GM12878 (cell line): ENCODE results near the gene FZD10. TPM values are rescaled to one million over a fixed set of nuclear protein-coding genes. Genes with fewer than 3 reads are reported as not detected.

ENCODE experiments used
- ATAC-seq: fragments of 200-7000 bp; cut with Tn5 transposase; 3 replicates; pipeline ENCODE4 v1.9.1; 2020; ENCODE audit warnings: mild to moderate bottlenecking, moderate library complexity
- BruUV-seq: library from RNA; stranded (reverse); fragments of 400-500 nt; replicated peaks from 2 replicates; lab custom pipeline; 2021; lab: Mats Ljungman, UMichigan
- CTCF ChIA-PET: fragments of 300-600 bp; sonication (Branson Sonifier 250); formaldehyde crosslinking; extraction: SDS; loops from one replicate; lab custom pipeline; 2021; ENCODE audit warnings: inconsistent platforms; lab: Yijun Ruan, JAX
- POLR2A ChIA-PET: fragments of 350-600 bp; formaldehyde crosslinking; extraction: SDS; loops from one replicate; lab custom pipeline; 2021; ENCODE audit warnings: inconsistent platforms; lab: Charles Lee
- RAD21 ChIA-PET: fragments of 300-600 bp; sonication (Branson Sonifier 250); formaldehyde crosslinking; loops from one replicate; lab custom pipeline; 2023; ENCODE audit warnings: antibody characterized with exemption; ENCODE audit not compliant: unreplicated experiment; lab: Charles Lee
- SMC1A ChIA-PET: fragments of 300-600 bp; sonication (Branson Sonifier 250); formaldehyde crosslinking; loops from one replicate; lab custom pipeline; 2023; ENCODE audit not compliant: unreplicated experiment, uncharacterized antibody; lab: Charles Lee
- DNase-seq: peaks from one replicate; pipeline ENCODE4 v3.0.0-alpha.2; 2011; ENCODE audit warnings: low read depth, low spot score
- FAIRE-seq: peaks from 3 replicates; lab custom pipeline; 2011; peaks lifted over from hg19 to GRCh38; lab: Jason Lieb, UNC
- H2AFZ ChIP-seq: 2 replicates; pipeline ENCODE4 v1.6.0; 2011; ENCODE audit warnings: low read depth, low read length, control low read depth; ENCODE audit not compliant: control insufficient read depth
- H3K27ac ChIP-seq: 2 replicates; pipeline ENCODE4 v1.5.1; 2011; ENCODE audit warnings: control low read depth; ENCODE audit not compliant: control insufficient read depth, insufficient read depth
- H3K27me3 ChIP-seq, 2 experiments: replicated peaks in 1 of 2; 2 replicates each; pipeline versions ENCODE4 v1.6.0 to v1.6.1; 2011; ENCODE audit warnings: low read length in 1 of 2; ENCODE audit not compliant: control insufficient read depth in 2 of 2, insufficient read depth in 2 of 2
- H3K36me3 ChIP-seq, 2 experiments: 2 replicates each; pipeline ENCODE4 v1.5.1; 2011; ENCODE audit warnings: low read length in 1 of 2; ENCODE audit not compliant: control insufficient read depth in 2 of 2, insufficient read depth in 2 of 2
- H3K4me1 ChIP-seq: 2 replicates; pipeline ENCODE4 v1.6.1; 2011; ENCODE audit warnings: mild to moderate bottlenecking, low read length, moderate library complexity, mixed read lengths; ENCODE audit not compliant: control insufficient read depth, insufficient read depth
- H3K4me2 ChIP-seq: 2 replicates; pipeline ENCODE4 v1.6.0; 2011; ENCODE audit warnings: control low read depth; ENCODE audit not compliant: control insufficient read depth, insufficient read depth
- H3K4me3 ChIP-seq: fragments of 200-600 bp; sonication (generic); 2 replicates; pipeline ENCODE4 v1.5.1; 2016
- H3K79me2 ChIP-seq: 2 replicates; pipeline ENCODE4 v1.6.0; 2011; ENCODE audit warnings: low read length; ENCODE audit not compliant: control insufficient read depth, insufficient read depth
- H3K9ac ChIP-seq: 2 replicates; pipeline ENCODE4 v1.8.0; 2011; ENCODE audit warnings: low read length, control low read depth, mixed read lengths; ENCODE audit not compliant: control insufficient read depth, insufficient read depth
- H3K9me3 ChIP-seq: replicated peaks from 3 replicates; pipeline ENCODE4 v1.5.1; 2011; ENCODE audit warnings: mild to moderate bottlenecking, low read length; ENCODE audit not compliant: control insufficient read depth, insufficient read depth
- H4K20me1 ChIP-seq: 2 replicates; pipeline ENCODE4 v1.6.0; 2011; ENCODE audit not compliant: control insufficient read depth, insufficient read depth
- BACH1 ChIP-seq: fragments of 450-650 bp; IDR thresholded peaks from 2 replicates; pipeline ENCODE4 v1.6.1; 2017; ENCODE audit warnings: mild to moderate bottlenecking, borderline replicate concordance
- E4F1 ChIP-seq: fragments of 450-650 bp; IDR thresholded peaks from 2 replicates; pipeline ENCODE4 v1.6.1; 2018; ENCODE audit warnings: borderline replicate concordance, mild to moderate bottlenecking; ENCODE audit not compliant: partially characterized antibody
- ESRRA ChIP-seq: IDR thresholded peaks from 2 replicates; pipeline ENCODE4 v1.6.1; 2012; ENCODE audit warnings: mild to moderate bottlenecking, low read length, improper control_type of control experiment
- FOS ChIP-seq: IDR thresholded peaks from 3 replicates; pipeline ENCODE4 v1.6.1; 2011; ENCODE audit warnings: borderline replicate concordance; ENCODE audit not compliant: insufficient read length; ENCODE audit errors: extremely low read depth
- HCFC1 ChIP-seq: fragments of 150-350 bp; IDR thresholded peaks from 2 replicates; pipeline ENCODE4 v1.6.1; 2014; ENCODE audit warnings: low read length
- TCF12 ChIP-seq: IDR thresholded peaks from 2 replicates; pipeline ENCODE4 v1.6.1; 2011; ENCODE audit warnings: low read depth, mild to moderate bottlenecking, low read length
- ZNF622 ChIP-seq: fragments of 450-650 bp; IDR thresholded peaks from 2 replicates; pipeline ENCODE4 v1.6.1; 2017; ENCODE audit warnings: mild to moderate bottlenecking, inconsistent platforms
- WGBS: methylation state at CpG from one replicate; pipeline ENCODE4 v1.1.6; 2016; ENCODE audit warnings: low lambda C conversion rate; ENCODE audit not compliant: insufficient replicate concordance, insufficient coverage; ENCODE audit errors: missing lambda C conversion rate; 5-methylcytosine and 5-hydroxymethylcytosine counted together
- in situ Hi-C: fragments of 300-500 bp; cut with MboI; formaldehyde crosslinking; loops from 9 replicates; pipeline ENCODE4 v1.14.3; 2018; ENCODE audit warnings: mixed read lengths
- intact Hi-C: fragments of 100-400 bp; cut with micrococcal nuclease; formaldehyde crosslinking; loops from one replicate; pipeline ENCODE4 v1.14.2; 2022; ENCODE audit not compliant: unreplicated experiment
- polyA plus RNA-seq, 11 experiments: library from polyadenylated mRNA; depleted of rRNA in 4 of 11; unstranded in 6 of 11; stranded (reverse) in 5 of 11; fragments of >200 nt; fragmentation: Nextera tagmentation in 4 of 11; fragmentation: Illumina TruSeq in 1 of 11; extraction: Ambion mirVana in 4 of 11; extraction: Trizol in 1 of 11; gene quantifications; 1 replicate in 1 of 11; 2 replicates in 10 of 11; pipeline versions ENCODE4 v1.2.1 to v1.2.3, GENCODE V29; 2011 to 2016; ENCODE audit warnings: inconsistent platforms in 2 of 11, missing spikeins in 2 of 11, low read depth in 1 of 11
- total RNA-seq, 4 experiments: library from RNA; depleted of rRNA in 3 of 4; stranded (reverse); fragments of >200 nt in 3 of 4; fragmentation: Illumina TruSeq in 1 of 4; extraction: Trizol in 1 of 4; gene quantifications; 2 replicates each; pipeline versions ENCODE4 v1.2.1 to v1.2.3, GENCODE V29; 2013 to 2021
- TF ChIP-seq, protein P1 (sequence below): IDR thresholded peaks from 2 replicates; pipeline ENCODE4 v1.6.1; 2011; ENCODE audit warnings: mild to moderate bottlenecking, low read depth, low read length, moderate library complexity; ENCODE audit not compliant: insufficient replicate concordance
- TF ChIP-seq, protein P2 (sequence below): fragments of 450-650 bp; formaldehyde crosslinking; IDR thresholded peaks from 2 replicates; pipeline ENCODE4 v1.4.0; 2020; ENCODE audit warnings: mild to moderate bottlenecking, moderate library complexity
- TF ChIP-seq, protein P3 (sequence below): fragments of 450-650 bp; IDR thresholded peaks from 2 replicates; pipeline ENCODE4 v1.6.1; 2016; ENCODE audit warnings: mild to moderate bottlenecking

The FZD10 gene
- total and polyA plus RNA-seq, 10 of the 15 experiments (the other 5 are each of a cell fraction or from before 2014, with no cell fraction given): not detected

DNA sequence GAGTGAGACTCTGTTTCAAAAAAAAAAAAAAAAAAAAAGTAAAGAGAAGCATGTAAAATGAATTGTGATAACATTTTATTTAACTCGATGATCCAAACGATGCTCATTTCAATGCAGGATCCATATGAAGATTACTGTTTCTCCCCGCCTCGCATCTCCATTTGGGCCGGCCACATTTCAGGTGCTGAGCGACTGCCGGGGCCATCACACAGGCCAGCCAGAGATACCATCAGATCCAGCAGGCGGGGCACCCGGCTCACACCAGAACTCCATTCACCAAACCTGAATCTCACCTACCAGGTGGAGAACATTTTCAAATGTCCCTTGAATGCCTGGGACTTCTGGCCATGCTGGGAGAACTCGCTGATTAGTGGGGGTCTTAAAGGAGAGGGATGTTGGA is 18.0 kb upstream of the FZD10 start:
- no peaks in the 10 kb centered on the region for H4K20me1 ChIP-seq
- no peaks in the 10 kb centered on the region for H3K27me3 ChIP-seq
- WGBS: 59% methylated on average over 10 of the region's 10 CpGs
- no peak overlapping the region for H3K27ac ChIP-seq
- ATAC-seq (no peak), DNase-seq (no peak), FAIRE-seq (no peak)
- H3K79me2 ChIP-seq: no peaks in the 10 kb centered on the region
- ChIA-PET RAD21 (no interaction called here), SMC1A (no interaction called here), CTCF (no interaction called here), POLR2A (no interaction called here)
- H3K9me3 ChIP-seq: no peaks in the 10 kb centered on the region; the same call in 2 of the 3 replicates
- H3K4me2 ChIP-seq: no peak overlapping the region
- BruUV-seq: no TSS peak
- no peak overlapping the region for H3K4me3 ChIP-seq
- H3K4me1 ChIP-seq: no peaks in the 10 kb centered on the region
- H2AFZ ChIP-seq: no peak overlapping the region
- TF ChIP-seq BACH1 (no peak), FOS (no peak), ZNF622 (no peak), HCFC1 (no peak), TCF12 (no peak), E4F1 (no peak), ESRRA (no peak)
- TF ChIP-seq, protein P1, sequence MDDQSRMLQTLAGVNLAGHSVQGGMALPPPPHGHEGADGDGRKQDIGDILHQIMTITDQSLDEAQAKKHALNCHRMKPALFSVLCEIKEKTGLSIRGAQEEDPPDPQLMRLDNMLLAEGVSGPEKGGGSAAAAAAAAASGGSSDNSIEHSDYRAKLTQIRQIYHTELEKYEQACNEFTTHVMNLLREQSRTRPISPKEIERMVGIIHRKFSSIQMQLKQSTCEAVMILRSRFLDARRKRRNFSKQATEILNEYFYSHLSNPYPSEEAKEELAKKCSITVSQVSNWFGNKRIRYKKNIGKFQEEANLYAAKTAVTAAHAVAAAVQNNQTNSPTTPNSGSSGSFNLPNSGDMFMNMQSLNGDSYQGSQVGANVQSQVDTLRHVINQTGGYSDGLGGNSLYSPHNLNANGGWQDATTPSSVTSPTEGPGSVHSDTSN: no peak
- TF ChIP-seq, protein P2, sequence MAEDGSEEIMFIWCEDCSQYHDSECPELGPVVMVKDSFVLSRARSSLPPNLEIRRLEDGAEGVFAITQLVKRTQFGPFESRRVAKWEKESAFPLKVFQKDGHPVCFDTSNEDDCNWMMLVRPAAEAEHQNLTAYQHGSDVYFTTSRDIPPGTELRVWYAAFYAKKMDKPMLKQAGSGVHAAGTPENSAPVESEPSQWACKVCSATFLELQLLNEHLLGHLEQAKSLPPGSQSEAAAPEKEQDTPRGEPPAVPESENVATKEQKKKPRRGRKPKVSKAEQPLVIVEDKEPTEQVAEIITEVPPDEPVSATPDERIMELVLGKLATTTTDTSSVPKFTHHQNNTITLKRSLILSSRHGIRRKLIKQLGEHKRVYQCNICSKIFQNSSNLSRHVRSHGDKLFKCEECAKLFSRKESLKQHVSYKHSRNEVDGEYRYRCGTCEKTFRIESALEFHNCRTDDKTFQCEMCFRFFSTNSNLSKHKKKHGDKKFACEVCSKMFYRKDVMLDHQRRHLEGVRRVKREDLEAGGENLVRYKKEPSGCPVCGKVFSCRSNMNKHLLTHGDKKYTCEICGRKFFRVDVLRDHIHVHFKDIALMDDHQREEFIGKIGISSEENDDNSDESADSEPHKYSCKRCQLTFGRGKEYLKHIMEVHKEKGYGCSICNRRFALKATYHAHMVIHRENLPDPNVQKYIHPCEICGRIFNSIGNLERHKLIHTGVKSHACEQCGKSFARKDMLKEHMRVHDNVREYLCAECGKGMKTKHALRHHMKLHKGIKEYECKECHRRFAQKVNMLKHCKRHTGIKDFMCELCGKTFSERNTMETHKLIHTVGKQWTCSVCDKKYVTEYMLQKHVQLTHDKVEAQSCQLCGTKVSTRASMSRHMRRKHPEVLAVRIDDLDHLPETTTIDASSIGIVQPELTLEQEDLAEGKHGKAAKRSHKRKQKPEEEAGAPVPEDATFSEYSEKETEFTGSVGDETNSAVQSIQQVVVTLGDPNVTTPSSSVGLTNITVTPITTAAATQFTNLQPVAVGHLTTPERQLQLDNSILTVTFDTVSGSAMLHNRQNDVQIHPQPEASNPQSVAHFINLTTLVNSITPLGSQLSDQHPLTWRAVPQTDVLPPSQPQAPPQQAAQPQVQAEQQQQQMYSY (CRISPR knock-in tag): no peak
- TF ChIP-seq, protein P3, sequence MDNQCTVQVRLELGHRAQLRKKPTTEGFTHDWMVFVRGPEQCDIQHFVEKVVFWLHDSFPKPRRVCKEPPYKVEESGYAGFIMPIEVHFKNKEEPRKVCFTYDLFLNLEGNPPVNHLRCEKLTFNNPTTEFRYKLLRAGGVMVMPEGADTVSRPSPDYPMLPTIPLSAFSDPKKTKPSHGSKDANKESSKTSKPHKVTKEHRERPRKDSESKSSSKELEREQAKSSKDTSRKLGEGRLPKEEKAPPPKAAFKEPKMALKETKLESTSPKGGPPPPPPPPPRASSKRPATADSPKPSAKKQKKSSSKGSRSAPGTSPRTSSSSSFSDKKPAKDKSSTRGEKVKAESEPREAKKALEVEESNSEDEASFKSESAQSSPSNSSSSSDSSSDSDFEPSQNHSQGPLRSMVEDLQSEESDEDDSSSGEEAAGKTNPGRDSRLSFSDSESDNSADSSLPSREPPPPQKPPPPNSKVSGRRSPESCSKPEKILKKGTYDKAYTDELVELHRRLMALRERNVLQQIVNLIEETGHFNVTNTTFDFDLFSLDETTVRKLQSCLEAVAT: no peak
- no peak overlapping the region for H3K9ac ChIP-seq
- in situ Hi-C loops (no loop called here), intact Hi-C loops (no loop called here)
- no peaks in the 10 kb centered on the region for H3K36me3 ChIP-seq
